Brain pericyte (primary cell): ENCODE results near the gene RASGEF1B.

Source experiments
- DNase-seq: peaks from one replicate; pipeline ENCODE4 v3.0.0-alpha.2; 2012; ENCODE audit warnings: low read depth, low spot score

RASGEF1B gene

DNA sequence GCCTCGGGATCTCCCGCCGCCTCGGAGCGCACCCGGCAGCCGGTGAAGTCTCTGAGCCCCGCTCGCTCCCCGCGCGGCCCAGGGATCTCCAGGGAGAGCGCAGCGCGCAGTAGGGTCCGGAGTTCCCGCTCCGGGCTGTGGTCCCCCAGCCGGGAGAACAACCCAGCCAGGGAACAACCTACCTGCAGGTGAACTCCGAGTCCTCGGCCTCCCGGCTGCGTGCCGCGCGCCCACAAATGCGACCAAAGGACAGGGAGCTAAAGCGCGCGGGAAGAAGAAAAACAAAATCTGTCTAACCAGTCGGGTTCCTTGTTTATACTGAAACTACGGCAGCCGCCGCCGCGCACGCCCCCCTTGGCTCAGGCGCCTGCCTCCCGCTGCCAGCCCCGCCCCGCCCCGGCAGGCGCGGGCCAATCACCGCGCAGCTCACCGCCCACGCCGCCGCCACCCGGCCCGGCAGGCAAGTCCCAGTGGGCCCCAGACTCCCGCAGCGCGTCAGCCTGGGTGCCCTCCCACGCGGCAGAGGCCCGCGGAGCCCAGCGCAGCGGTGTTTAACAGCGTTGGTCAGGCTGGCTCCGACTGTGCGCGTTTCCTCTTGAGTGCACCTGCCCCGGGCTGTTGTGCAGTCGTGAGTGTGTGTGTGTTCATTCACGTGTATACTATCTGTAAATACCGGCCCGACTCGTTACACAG lies at the start of gene RASGEF1B:
RASGEF1B (minus strand) TSS at position 320 of the 693 bp plus-strand sequence. CDS start 12,399 bp downstream, outside the sequence.
- no peak for DNase-seq

GRCh38 chr4:81519856-81520255 lies 48.1 kb upstream of the RASGEF1B start:
- DNase-seq: no peak

DNA sequence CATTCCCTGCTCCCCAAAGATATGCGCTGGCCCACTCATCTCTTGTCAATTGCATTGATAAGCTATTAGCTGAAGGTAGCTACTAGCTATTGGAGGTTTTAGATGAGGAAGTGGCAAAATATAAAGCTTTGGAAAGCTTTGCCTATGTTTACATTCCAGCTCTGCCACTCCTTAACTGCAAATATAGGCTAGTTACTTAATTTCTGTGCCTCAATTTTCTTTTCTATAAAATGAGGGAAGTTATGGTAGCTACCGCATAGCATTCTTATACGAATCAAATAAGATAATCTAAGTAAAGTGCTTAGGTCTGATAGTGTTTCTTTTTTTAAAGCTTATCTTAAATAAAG lies 47.7 kb upstream of the RASGEF1B start:
- DNase-seq: no peak

- no peak for DNase-seq
Measured at GRCh38 chr4:81518762-81519426, 47.2 kb upstream of the RASGEF1B start.

GRCh38 chr4:81516241-81516640 lies 44.5 kb upstream of the RASGEF1B start:
- no peak for DNase-seq

DNA sequence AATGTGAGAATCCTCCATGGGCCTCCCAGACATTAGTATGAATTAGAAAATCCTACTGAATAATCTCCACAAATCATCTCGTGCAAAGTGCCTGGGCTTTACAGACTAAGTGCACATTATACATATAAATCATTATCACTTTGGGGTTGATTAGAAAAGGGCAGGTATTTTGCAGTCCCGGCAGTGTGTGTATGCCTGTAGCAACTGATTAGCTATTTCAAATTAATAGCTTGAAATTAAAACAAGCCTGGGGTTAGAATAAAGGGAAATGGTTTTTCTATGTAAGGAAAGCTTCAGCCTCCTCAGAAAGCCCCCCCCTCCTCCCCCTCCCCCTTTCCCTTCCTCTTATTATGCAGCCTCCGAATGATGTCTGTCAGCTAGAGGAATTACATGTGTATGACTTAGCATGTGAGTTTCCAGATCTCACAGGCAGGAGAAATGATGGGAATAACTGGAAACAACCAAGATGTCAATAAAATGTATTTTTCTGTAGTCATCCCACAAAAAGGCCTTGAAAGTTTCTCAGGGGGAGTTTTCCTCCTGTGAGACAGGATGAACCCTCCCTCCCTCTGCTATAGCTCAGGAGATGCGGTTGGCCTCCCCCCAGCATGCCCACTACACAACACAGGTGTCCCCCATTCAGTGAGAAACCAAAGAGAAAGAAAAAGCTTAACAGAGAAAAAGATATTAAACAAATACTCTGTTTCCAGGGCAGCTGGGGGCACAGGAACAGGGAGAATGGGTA lies 41.2 kb upstream of the RASGEF1B start:
- no peak for DNase-seq

- no peak for DNase-seq
Measured at GRCh38 chr4:81512001-81512756, 40.5 kb upstream of the RASGEF1B start.

DNA sequence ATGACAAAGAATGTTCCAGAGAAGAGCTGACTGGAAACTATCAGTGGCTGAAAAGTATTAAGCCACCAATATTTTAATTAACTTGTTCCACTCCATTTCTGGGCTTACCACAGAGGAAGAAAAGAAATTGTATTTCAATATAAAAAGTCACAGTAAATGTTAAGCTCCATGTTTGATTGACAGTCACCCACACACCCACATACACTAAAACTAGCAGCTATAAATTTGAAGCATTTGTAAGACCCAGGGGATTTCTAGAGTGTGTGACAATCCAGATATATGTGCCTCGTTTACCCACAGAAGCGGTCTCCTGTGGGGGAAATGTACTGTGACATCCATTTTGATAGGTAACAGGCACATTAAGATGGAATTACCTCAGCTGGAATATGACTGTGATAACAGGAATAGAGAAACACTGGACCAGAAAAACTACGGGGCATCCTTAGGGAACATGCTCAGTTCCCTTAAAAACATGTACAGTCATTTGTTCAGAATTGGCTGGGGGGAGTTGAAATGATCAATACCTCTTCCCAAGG lies 39.0 kb upstream of the RASGEF1B start:
- DNase-seq: no peak

- no peak for DNase-seq
Measured at GRCh38 chr4:81509822-81510221, 38.1 kb upstream of the RASGEF1B start.

- DNase-seq: no peak
Measured at GRCh38 chr4:81509191-81509590, 37.5 kb upstream of the RASGEF1B start.

- DNase-seq: no peak
Measured at GRCh38 chr4:81508411-81509185, 36.9 kb upstream of the RASGEF1B start.

- DNase-seq: no peak
Measured at GRCh38 chr4:81507530-81507929, 35.8 kb upstream of the RASGEF1B start.

- no peak for DNase-seq
Measured at GRCh38 chr4:81506731-81507130, 35.0 kb upstream of the RASGEF1B start.

GRCh38 chr4:81505726-81506125 lies 34.0 kb upstream of the RASGEF1B start:
- DNase-seq: no peak

- no peak for DNase-seq
Measured at GRCh38 chr4:81505004-81505598, 33.4 kb upstream of the RASGEF1B start.

DNA sequence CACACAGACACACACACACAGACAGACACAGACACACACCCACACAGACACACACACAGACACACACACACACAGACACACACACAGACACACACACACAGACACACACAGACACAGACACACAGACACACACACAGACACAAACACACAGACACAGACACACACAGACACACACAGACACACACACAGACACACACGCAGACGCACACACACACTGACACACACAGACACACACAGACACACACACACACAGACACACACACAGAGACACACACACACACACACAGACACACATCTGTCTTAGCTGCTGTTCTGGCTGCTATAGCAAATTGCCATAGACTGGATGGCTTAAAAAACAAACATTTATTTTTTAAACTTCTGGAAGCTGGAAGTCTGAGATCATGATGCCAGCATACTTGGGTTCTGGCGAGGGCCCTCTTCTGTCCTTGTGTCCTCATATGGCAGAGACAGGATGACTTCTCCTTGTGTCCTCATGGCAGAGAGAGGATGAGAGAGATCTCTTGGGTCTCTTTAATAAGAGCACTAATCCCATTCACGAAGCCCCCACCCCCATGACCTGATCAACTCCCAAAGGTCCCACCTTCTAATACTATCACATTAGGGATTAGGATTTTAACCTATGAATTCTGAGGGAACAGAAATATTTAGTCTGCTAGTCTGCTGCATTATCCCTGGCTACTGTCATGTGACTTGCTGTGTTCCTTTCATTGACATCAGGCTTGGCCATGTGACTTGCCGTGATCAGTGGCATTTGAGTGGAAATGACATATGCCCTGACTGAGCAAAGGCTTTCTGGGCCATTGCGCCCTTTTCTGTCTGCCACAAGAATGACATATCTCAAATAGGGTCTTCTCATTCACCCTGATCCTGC lies 32.7 kb upstream of the RASGEF1B start:
- no peak for DNase-seq

DNA sequence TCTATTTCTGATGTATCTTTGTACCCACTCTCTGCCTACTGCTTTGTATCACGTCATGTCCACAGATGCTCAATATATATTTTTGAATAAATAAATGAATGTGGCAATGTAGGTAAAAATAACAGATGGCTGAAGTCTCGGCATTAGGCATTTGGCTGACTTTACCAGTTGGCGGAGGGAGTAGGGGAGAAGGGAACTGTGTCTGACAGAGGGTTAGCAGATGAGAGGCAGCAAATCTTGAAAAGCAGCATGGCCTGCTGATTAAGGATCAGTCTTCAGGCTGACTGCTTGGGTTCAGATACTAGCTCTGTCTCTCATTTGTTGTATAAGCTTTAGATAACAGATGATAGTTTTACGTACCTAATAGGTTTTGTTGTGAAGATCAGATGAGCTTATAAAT lies 31.9 kb upstream of the RASGEF1B start:
- no peak for DNase-seq

DNA sequence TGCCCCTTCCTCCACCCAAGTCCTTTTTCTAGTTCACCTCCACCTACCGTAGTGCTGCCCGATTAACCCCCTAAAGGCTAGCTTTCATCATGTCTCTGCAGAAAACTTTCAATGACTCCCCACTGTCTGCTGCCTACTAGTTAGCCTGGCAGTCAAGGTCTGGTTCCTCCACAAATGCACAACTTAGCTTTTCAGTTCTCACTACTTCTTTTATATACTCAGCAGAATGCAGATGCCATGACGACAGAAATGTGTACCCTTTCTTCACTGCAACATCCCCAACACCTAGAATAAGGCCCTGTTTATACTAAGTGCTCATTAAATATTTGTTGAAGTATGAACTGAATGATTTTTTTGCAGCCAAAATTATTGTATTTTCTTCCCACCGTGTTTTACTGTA lies 30.9 kb upstream of the RASGEF1B start:
- no peak for DNase-seq

GRCh38 chr4:81499840-81500239 lies 28.1 kb upstream of the RASGEF1B start:
- no peak for DNase-seq
